ENCODE measurements around the gene BTN1A1. TPM values are rescaled to one million over a fixed set of nuclear protein-coding genes. Genes with fewer than 3 reads are reported as not detected.

The BTN1A1 gene
- total and polyA plus RNA-seq, 9 of the 15 experiments (the other 6 are each of a cell fraction or from before 2014, with no cell fraction given) = 0.01 to 0.15 (median 0.06) TPM; not detected in 4

DNA sequence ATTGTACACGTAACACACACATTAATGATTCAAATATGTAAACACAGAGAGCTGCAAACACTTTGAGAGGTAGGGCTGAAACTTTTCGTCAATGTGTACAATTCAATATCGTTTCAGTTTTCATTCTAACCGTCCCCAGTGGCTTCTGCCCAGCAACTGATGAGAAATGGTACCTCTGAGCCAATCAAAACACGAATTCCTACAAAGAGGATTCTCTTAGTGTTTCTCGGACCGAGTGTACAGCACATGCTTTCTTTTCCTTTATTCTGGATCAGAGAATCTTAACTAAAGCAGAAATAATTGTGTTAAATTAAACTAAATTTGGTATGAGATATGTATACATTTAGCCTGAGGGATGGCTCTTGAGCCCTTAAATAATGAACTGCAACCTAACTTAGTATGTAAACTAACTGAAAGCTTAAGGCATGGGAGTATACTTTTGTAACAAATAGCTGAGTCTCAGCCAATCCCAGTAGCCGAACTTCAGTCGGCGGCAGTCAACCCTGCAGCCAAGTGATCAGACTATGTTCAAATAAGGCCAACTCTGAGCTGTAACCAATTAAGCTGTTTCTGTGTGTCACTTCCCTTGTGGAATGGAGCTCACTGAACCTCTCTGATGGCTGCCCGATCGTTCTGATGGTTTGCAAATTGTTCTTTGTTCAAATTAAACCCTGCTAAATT, 26.2 kb upstream of the BTN1A1 start (continued):
- TF ChIP-seq ZKSCAN1 (IDR thresholded peaks at IDR 0.05; ENCODE audit: low read depth, low read length) (no peak), KHSRP (IDR thresholded peaks at IDR 0.05) (no peak), TAF15 (IDR thresholded peaks at IDR 0.05; ENCODE audit: low read depth, low read length) (no peak), ZNF707 (CRISPR knock-in tag; conservative IDR thresholded peaks at IDR 0.05) (no peak), ZNF143 (CRISPR knock-in tag; IDR thresholded peaks at IDR 0.05) (no peak), HMGN3 (IDR thresholded peaks at IDR 0.05; ENCODE audit: borderline replicate concordance, extremely low read depth, insufficient read length, low read depth, low read length) (no peak), ZNF764 (CRISPR knock-in tag; IDR thresholded peaks at IDR 0.05; ENCODE audit: low read depth) (no peak), ZNF134 (CRISPR knock-in tag; conservative IDR thresholded peaks at IDR 0.05) (no peak), CHD1 (IDR thresholded peaks at IDR 0.05; ENCODE audit: low read length) (no peak), HLTF (IDR thresholded peaks at IDR 0.05) (no peak), ZNF717 (CRISPR knock-in tag; IDR thresholded peaks at IDR 0.05) (no peak), KLF16 (IDR thresholded peaks at IDR 0.05) (no peak), PHB2 (IDR thresholded peaks at IDR 0.05; ENCODE audit: low read depth) (no peak)
- TF ChIP-seq, protein P1, sequence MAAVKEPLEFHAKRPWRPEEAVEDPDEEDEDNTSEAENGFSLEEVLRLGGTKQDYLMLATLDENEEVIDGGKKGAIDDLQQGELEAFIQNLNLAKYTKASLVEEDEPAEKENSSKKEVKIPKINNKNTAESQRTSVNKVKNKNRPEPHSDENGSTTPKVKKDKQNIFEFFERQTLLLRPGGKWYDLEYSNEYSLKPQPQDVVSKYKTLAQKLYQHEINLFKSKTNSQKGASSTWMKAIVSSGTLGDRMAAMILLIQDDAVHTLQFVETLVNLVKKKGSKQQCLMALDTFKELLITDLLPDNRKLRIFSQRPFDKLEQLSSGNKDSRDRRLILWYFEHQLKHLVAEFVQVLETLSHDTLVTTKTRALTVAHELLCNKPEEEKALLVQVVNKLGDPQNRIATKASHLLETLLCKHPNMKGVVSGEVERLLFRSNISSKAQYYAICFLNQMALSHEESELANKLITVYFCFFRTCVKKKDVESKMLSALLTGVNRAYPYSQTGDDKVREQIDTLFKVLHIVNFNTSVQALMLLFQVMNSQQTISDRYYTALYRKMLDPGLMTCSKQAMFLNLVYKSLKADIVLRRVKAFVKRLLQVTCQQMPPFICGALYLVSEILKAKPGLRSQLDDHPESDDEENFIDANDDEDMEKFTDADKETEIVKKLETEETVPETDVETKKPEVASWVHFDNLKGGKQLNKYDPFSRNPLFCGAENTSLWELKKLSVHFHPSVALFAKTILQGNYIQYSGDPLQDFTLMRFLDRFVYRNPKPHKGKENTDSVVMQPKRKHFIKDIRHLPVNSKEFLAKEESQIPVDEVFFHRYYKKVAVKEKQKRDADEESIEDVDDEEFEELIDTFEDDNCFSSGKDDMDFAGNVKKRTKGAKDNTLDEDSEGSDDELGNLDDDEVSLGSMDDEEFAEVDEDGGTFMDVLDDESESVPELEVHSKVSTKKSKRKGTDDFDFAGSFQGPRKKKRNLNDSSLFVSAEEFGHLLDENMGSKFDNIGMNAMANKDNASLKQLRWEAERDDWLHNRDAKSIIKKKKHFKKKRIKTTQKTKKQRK (IDR thresholded peaks at IDR 0.05; ENCODE audit: borderline replicate concordance, low read depth, low read length) = no peak
- TF ChIP-seq, protein P2, sequence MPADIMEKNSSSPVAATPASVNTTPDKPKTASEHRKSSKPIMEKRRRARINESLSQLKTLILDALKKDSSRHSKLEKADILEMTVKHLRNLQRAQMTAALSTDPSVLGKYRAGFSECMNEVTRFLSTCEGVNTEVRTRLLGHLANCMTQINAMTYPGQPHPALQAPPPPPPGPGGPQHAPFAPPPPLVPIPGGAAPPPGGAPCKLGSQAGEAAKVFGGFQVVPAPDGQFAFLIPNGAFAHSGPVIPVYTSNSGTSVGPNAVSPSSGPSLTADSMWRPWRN (IDR thresholded peaks at IDR 0.05; ENCODE audit: low read depth) = peak; percentile 79; the same call in 1 of the 2 replicates
- TF ChIP-seq, protein P3, sequence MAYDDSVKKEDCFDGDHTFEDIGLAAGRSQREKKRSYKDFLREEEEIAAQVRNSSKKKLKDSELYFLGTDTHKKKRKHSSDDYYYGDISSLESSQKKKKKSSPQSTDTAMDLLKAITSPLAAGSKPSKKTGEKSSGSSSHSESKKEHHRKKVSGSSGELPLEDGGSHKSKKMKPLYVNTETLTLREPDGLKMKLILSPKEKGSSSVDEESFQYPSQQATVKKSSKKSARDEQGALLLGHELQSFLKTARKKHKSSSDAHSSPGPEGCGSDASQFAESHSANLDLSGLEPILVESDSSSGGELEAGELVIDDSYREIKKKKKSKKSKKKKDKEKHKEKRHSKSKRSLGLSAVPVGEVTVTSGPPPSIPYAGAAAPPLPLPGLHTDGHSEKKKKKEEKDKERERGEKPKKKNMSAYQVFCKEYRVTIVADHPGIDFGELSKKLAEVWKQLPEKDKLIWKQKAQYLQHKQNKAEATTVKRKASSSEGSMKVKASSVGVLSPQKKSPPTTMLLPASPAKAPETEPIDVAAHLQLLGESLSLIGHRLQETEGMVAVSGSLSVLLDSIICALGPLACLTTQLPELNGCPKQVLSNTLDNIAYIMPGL (CRISPR knock-in tag; IDR thresholded peaks at IDR 0.05) = no peak
- TF ChIP-seq, protein P4, sequence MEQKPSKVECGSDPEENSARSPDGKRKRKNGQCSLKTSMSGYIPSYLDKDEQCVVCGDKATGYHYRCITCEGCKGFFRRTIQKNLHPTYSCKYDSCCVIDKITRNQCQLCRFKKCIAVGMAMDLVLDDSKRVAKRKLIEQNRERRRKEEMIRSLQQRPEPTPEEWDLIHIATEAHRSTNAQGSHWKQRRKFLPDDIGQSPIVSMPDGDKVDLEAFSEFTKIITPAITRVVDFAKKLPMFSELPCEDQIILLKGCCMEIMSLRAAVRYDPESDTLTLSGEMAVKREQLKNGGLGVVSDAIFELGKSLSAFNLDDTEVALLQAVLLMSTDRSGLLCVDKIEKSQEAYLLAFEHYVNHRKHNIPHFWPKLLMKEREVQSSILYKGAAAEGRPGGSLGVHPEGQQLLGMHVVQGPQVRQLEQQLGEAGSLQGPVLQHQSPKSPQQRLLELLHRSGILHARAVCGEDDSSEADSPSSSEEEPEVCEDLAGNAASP (IDR thresholded peaks at IDR 0.05) = no peak
- TF ChIP-seq, protein P5, sequence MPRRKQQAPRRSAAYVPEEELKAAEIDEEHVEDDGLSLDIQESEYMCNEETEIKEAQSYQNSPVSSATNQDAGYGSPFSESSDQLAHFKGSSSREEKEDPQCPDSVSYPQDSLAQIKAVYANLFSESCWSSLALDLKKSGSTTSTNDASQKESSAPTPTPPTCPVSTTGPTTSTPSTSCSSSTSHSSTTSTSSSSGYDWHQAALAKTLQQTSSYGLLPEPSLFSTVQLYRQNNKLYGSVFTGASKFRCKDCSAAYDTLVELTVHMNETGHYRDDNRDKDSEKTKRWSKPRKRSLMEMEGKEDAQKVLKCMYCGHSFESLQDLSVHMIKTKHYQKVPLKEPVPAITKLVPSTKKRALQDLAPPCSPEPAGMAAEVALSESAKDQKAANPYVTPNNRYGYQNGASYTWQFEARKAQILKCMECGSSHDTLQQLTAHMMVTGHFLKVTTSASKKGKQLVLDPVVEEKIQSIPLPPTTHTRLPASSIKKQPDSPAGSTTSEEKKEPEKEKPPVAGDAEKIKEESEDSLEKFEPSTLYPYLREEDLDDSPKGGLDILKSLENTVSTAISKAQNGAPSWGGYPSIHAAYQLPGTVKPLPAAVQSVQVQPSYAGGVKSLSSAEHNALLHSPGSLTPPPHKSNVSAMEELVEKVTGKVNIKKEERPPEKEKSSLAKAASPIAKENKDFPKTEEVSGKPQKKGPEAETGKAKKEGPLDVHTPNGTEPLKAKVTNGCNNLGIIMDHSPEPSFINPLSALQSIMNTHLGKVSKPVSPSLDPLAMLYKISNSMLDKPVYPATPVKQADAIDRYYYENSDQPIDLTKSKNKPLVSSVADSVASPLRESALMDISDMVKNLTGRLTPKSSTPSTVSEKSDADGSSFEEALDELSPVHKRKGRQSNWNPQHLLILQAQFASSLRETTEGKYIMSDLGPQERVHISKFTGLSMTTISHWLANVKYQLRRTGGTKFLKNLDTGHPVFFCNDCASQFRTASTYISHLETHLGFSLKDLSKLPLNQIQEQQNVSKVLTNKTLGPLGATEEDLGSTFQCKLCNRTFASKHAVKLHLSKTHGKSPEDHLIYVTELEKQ (CRISPR knock-in tag; IDR thresholded peaks at IDR 0.05) = no peak
